GM19043 (cell line): ENCODE data around the gene TMEM201.
A peak's percentile ranks its signal among the peaks of the same experiment; 100 is the strongest.

Source experiments
- ATAC-seq: cut with Tn5 transposase; IDR thresholded peaks from one replicate; pipeline ENCODE4 v1.9.1; 2021; ENCODE audit warnings: low read depth; ENCODE audit not compliant: unreplicated experiment

The TMEM201 gene

DNA sequence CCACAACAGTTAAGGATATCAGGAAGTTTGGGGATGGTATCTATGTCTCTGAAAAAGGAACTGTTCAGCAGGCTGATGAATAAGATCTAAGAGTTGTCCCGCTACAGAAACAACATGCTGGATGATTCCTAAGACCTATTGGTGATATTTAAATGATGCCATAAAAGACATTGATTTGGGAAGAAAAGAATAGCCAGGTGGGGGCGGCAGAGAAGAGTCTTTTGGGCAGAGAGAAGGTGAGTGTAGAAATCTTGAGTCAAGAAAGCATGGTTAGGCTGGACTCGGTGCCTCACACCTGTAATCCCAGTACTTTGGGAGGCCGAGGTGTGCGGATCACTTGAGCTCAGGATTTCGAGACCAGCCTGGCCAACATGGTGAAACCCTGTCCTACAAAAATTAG lies 11.8 kb upstream of the TMEM201 start:
- no peak for ATAC-seq

- ATAC-seq, result no peak
Observed at GRCh38 chr1:9577423-9577822, 11.3 kb upstream of the TMEM201 start.

DNA sequence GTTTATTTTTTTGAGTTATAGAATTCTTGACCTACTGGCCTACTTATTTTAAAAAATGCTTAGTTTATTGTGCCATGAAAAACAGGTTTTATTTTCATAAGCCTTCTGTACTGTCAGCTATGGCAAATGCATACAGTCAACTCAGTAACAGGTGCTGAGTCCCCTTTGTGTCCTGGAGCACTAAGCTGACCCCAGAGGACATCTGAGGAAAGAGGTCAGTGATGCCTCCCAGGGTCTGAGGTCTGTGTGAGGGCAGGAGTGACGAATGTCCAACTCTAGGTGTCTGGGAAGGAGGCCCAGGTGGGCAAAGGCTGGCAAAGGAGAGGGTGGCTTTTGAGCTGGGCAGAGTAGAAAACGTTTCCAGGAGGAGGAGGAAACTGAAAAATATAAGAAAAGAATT lies 7.8 kb upstream of the TMEM201 start:
- no peak for ATAC-seq

DNA sequence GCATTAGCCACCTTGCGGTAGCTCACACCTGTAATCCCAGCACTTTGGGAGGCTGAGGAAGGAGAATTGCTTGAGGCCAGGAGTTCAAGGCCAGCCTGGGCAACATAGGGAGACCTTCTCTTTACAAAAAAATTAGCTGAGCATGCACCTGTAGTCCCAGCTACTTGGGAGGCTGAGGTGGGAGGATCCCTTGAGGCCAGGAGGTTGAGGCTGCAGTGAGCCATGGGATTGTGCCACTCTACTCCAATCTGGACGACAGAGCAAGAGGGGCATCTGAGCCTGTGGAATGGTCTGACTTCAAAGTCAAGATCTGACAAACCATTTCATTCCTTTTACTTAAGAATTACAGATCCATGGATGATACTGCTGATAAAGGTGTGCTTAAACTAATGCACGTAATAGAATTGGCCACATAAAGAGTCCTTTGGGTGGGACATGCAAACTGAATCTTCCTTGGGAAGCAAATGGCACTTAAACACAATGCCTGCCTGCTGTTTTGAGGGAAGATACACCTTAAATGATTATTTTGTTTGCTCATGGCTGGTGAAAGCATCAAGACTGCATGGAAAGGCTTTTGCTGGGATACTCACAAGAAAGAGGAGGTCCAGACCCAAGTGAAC lies 2.5 kb upstream of the TMEM201 start:
- no peak for ATAC-seq

GRCh38 chr1:9589144-9589718 lies 520 bp downstream of the TMEM201 start:
- peak; percentile 4 for ATAC-seq

DNA sequence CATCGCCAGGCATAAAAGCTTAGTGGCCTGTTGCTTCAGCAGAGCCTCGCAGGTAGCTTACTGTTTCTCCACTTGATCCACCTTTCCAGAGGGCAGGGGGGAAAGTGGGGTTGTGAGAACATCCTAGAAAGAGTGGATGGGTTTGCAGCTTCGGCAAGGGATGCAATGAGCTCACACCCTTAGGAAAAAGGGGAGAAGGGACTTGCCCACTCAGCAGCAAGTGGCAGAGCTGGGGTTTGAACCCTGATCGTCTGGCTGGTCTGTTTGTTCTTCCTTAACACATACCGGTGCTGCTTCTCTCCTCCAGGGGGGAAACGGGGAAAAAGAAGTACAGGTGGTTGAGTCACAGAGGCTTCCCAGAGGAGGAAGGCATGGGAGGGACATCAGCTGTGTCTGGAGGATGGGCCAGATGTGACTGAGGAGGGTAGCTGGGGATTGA lies 1.0 kb downstream of the TMEM201 start:
- ATAC-seq, result no peak

DNA sequence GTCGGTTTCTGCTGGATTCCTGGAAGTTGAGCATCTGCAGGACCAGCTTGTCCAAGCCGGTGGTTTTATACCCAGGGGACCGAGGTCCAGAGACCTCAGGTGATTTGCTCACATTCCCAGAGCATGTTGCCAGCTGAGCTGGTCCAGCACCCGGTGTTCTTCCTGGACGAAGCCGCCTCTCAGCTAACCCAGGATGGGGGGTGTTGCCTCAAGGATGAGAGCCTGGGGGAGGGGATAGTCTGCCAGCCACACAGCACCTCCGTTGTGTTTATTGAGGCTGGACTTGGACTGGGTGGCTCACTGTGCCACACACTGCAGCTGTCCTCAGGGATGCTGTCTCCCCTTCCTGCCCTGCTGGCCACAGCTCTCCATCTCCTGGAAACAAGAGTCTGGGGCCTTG lies 1.5 kb downstream of the TMEM201 start:
- ATAC-seq, result no peak

DNA sequence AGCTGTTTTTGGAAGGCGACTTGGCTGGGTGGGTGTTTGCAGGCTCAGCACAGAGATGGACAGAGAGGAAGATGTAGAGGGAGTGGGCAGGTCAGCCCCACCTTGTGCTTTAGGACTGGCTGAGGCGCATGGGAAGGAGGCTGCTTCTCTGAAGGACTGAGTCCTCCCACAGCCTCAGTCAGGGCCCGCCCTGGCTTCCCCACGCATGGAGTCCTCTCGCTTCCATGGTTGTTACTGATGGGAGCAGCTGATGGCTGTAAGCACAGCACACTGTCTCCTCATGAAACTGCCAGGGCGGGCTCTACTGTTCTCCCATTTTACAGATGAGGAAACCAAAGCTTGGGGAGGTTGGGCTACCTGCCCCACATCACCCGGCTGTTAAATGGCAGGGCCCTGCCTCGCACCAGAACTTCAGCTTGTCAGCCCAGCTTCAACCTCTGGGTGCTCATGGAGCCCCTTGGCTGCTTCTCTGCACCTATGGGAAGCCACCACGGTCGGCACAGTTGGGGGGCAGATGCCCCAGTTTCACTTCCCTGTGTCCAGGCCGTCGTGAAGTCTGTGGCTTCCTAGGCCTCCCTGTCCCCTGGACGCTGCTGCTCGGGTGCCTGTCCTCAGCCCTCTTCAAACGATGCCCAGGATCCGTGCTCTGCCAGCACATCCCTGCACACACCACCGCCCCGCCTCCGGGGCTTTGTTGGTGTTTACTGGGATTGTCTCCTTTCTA lies 2.4 kb downstream of the TMEM201 start:
- ATAC-seq, result no peak

DNA sequence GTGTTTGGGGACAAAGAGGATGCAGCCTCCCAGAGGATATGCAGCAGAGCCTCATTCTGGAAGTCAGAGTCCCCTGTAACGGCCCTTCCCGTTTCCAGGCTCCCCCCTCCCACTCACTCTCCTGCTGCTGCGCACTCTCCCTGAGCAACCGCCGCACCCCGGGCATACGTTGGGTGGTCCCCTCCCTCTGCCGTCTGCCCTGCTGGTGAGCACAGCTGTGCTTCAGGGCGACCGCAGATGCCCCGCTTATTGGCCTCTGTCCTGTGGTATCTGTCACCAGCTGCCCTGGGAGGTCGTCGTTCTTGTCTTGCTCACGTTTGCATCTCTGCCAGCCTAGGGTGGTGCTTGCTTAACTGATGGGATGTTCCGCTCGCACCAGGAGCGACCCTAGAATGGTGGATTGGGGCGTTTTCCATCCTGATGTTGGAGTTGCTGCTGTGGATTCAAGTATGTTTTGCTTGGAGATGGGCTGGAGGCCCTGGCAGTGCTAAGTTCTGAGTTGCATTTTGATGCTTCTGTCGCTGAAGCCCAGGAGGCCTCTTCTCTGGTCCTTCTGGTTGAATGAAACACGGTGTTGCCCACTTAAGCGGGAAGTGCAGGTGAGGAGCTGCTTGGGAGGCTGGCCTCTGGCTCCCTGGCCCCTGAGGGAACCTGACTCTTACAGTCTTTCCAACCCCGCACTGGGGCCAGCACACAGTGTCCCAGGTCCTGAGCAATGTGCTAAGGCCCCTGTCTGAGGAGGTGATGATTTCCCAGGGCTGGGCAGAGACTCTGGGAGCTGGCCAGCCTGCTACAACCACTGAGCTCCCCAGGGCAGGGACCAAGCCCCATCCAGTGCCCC lies 3.2 kb downstream of the TMEM201 start:
- ATAC-seq, result no peak

DNA sequence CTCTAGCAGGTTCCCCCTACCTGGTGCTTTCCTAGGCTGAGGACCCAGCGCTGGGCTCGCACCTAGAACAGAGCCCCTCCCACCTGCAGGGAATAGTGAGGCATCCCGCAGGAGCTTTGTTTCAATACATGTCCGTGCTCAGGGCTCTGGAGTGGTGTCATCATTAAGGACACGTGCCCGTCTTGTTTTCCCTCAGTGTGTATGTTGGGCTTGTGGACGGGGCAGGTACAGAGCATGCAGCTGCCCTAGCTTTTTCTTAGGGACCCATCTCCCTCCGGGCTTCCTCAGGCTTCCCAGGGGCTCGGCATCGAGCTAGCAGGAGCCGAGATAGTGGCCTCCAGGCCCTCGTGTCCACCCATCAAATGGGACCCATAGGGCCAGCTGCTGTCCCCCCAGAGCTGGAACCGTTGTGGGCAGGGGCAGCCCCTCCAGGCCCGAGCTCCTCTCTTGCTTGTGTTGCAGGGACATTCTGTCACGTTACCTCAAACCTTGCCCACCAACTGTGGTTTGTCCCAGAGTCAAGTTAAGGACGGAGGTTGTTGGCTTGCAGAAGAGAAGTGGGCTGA lies 3.9 kb downstream of the TMEM201 start:
- no peak for ATAC-seq

DNA sequence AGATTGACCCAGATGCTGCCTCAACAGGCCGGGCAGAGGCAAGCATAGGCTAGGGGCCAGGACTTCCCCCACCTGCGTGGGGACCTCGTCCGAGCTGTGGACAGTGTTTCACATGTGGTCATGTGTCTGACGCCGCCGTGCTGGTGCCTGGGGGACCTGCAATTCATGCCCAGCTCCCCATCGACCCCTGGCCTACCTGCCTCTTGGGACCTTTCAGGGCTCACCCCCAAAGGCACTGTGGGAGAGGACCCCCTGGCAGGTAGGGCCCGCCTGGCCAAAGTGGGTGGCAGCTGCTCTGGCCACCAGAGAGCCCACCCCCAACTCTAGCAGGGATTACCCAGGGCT lies 4.4 kb downstream of the TMEM201 start:
- no peak for ATAC-seq

- no peak for ATAC-seq
Observed at GRCh38 chr1:9593492-9594465, 5.1 kb downstream of the TMEM201 start.

- no peak for ATAC-seq
Observed at GRCh38 chr1:9594471-9595155, 5.9 kb downstream of the TMEM201 start.

DNA sequence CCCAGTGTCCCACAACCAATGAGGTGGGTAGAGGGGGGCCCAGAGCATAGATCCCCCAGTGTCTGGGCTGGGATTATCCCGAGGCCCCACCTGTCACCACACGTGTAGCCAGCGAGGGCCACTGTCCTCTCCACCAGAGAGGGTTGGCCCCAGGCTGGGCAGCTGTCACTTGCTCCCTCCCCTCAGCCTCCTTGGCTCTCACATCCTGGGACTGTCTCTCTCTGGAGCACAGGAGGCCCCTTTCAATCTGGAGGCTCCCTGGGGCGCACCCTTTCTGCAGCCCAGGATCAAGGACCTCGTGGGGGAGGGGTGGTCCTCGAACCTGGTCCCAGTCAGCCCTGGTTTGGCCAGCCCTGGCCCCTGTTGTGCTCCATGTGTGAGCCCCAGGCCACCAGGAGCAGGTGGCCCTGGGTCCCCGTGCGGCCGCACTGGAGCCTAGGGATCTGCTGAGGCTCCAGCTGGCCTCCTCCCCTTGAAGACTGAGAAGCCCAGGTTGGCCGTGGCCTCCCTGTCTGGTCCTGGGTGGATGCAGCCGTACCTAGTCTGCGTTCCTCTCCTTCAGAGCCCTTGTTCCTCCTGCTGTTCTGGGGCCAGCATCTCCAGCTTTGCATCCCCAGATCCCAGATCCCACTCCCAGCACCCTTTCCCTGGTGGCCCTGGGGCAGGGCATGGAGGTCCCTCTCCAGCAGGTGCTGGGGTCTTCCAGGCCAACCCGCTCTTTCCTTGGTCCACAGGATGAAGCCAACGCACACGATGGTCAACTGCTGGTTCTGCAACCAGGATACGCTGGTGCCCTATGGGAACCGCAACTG lies 6.7 kb downstream of the TMEM201 start:
- ATAC-seq, result no peak

- no peak for ATAC-seq
Observed at GRCh38 chr1:9595968-9596340, 7.2 kb downstream of the TMEM201 start.

DNA sequence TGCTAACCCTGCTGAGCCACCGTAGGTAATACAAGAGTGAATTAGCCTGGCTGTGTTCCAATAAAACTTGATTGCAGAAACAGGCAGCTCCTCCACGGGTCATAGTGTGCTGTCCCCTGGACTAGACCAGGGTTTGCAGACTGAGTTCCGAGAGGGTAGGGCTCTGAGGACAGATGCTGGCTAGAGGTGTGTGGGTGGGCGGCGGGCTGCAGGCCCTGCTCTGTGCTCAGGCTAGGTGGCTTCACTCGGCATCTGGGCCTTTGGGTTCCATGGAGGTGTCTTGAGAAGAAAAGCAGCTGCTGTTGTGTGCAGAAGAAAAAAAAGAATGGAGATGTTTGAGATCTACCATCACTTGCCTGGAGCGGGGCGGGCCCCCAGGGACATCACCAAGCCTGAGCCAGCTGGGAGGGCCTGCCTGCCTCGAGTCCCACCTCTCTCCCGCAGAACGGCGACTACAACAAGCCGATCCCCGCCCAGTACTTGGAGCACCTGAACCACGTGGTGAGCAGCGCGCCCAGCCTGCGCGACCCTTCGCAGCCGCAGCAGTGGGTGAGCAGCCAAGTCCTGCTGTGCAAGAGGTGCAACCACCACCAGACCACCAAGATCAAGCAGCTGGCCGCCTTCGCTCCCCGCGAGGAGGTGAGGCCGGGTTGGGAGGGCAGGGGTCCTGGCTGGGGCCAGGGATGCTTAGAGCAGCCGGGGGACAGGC lies 7.9 kb downstream of the TMEM201 start:
- no peak for ATAC-seq

DNA sequence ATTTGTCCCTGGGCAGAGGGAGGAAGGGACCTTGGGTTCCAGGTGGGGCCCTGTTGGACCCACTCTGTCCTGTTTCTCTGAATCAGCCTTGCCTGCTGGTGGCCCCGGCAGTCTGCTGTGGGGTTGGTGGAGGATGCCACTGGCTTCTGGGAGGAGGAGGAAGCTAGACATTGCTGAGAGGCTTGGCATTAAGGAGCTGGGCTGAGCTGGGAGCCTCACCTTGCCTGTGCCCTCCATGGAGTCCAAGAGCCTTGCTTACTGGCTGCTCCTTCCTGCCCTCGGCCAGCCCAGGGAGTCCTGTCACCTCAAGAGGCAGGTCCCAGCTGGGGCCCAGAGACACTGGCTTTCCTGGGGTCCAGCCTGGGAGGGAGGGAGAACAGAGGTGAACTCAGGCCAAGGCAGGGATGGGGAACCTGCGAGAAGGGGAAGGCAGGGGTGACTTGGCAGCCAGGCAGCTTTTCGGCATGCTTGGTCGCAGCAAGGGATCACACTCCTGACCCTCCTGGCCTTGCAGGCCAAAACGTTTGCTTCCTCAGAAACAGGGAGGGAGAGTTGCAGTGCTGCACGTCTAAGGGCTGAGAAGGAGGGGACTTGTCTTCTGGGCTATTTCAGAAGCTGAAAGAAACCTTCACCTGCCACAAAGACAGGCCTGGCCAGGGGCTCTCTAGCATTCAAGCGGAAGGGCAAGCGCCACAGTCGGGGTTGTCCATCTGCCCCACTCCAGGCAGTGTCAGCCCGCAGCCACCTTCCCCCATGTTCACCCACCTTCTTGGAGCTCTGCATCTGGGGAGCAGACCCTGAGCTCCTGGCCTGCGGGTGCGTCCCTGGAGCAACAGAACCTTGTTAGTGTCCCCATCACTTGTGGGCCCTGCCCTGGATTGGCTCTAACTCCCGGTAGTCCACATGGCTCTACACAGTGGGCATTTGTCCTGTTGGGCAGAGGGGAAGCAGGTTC lies 8.9 kb downstream of the TMEM201 start:
- no peak for ATAC-seq
